Measurements from ENCODE around the gene MRPL53.

GRCh38 chr2:74448771-74449170 lies 23.7 kb downstream of the MRPL53 start:
- TF ChIP-seq EZH2phosphoT487 (IDR thresholded peaks at IDR 0.05; ENCODE audit: unreplicated experiment): no peak
- no peak for TF ChIP-seq EZH2 (IDR thresholded peaks at IDR 0.05; ENCODE audit: low read depth, unreplicated experiment)
- TF ChIP-seq POLR2AphosphoS5 (IDR thresholded peaks at IDR 0.05; ENCODE audit: low read depth): no peak
- TF ChIP-seq CTCF (conservative IDR thresholded peaks at IDR 0.05; ENCODE audit: low read depth in 2 of 2): no peak
- TF ChIP-seq CREB1 (CRISPR knock-in tag; IDR thresholded peaks at IDR 0.05; ENCODE audit: low read depth): no peak
- TF ChIP-seq ETS1 (IDR thresholded peaks at IDR 0.05): no peak
- no peak for TF ChIP-seq REST (IDR thresholded peaks at IDR 0.05; ENCODE audit: unreplicated experiment)
- no peak for TF ChIP-seq ZNF114 (CRISPR knock-in tag; IDR thresholded peaks at IDR 0.05)
- no peak for TF ChIP-seq ZNF462 (CRISPR knock-in tag; IDR thresholded peaks at IDR 0.05)
- no peak for TF ChIP-seq STAT1 (IDR thresholded peaks at IDR 0.05; ENCODE audit: unreplicated experiment)
- TF ChIP-seq ZNF331 (CRISPR knock-in tag; IDR thresholded peaks at IDR 0.05; ENCODE audit: low read depth): no peak
- no peak for TF ChIP-seq NANOG (IDR thresholded peaks at IDR 0.05; ENCODE audit: borderline replicate concordance)
